ENCODE data around the gene TMEM38B.
"Not testable (repeated sequence)": the region's sequence is repeated elsewhere in the genome, so short reads cannot be mapped to it uniquely, and the experiment has no call there.

Gene TMEM38B

GRCh38 chr9:105716146-105716545 is 21.8 kb downstream of the TMEM38B start:
- no peak for TF ChIP-seq POLR2A (IDR thresholded peaks at IDR 0.05; ENCODE audit: low read depth, low read length)
- no peak for DNase-seq (ENCODE audit: insufficient read length, low spot score)
- peak; percentile 78 for FAIRE-seq

- no peak for DNase-seq (ENCODE audit: insufficient read length, low spot score)
- no peak for TF ChIP-seq POLR2A (IDR thresholded peaks at IDR 0.05; ENCODE audit: low read depth, low read length)
- FAIRE-seq = peak; percentile 48
Observed at GRCh38 chr9:105722099-105722498, 27.8 kb downstream of the TMEM38B start.

GRCh38 chr9:105725370-105725769 is 31.0 kb downstream of the TMEM38B start:
- TF ChIP-seq POLR2A (IDR thresholded peaks at IDR 0.05; ENCODE audit: low read depth, low read length) = no peak
- FAIRE-seq = peak; percentile 91
- DNase-seq (ENCODE audit: insufficient read length, low spot score) = no peak

GRCh38 chr9:105728230-105728629 is 33.9 kb downstream of the TMEM38B start:
- FAIRE-seq; DNase-seq (ENCODE audit: insufficient read length, low spot score): not testable (repeated sequence)

GRCh38 chr9:105731420-105731819 is 37.1 kb downstream of the TMEM38B start:
- FAIRE-seq = not testable (repeated sequence)

GRCh38 chr9:105735366-105735765 is 41.0 kb downstream of the TMEM38B start:
- no peak for TF ChIP-seq POLR2A (IDR thresholded peaks at IDR 0.05; ENCODE audit: low read depth, low read length)
- no peak for FAIRE-seq
- DNase-seq (ENCODE audit: insufficient read length, low spot score) = no peak

More at GRCh38 chr9:105731420-105731819, 37.1 kb downstream of the TMEM38B start:
- not testable (repeated sequence) for DNase-seq (ENCODE audit: insufficient read length, low spot score)

- no peak for TF ChIP-seq POLR2A (IDR thresholded peaks at IDR 0.05; ENCODE audit: low read depth, low read length)
- DNase-seq (ENCODE audit: insufficient read length, low spot score) = no peak
- no peak for FAIRE-seq
Observed at GRCh38 chr9:105737205-105737604, 42.9 kb downstream of the TMEM38B start.

GRCh38 chr9:105742088-105742487 is 47.7 kb downstream of the TMEM38B start:
- TF ChIP-seq POLR2A (IDR thresholded peaks at IDR 0.05; ENCODE audit: low read depth, low read length) = no peak
- FAIRE-seq (no peak), DNase-seq (ENCODE audit: insufficient read length, low spot score) (no peak)

- DNase-seq (ENCODE audit: insufficient read length, low spot score); FAIRE-seq: not testable (repeated sequence)
Observed at GRCh38 chr9:105747325-105747724, 53.0 kb downstream of the TMEM38B start.

- TF ChIP-seq POLR2A (IDR thresholded peaks at IDR 0.05; ENCODE audit: low read depth, low read length) = no peak
- FAIRE-seq (no peak), DNase-seq (ENCODE audit: insufficient read length, low spot score) (no peak)
Observed at GRCh38 chr9:105751761-105752160, 57.4 kb downstream of the TMEM38B start.

- TF ChIP-seq POLR2A (IDR thresholded peaks at IDR 0.05; ENCODE audit: low read depth, low read length) = no peak
- FAIRE-seq (peak; percentile 58), DNase-seq (ENCODE audit: insufficient read length, low spot score) (no peak)
Observed at GRCh38 chr9:105757496-105758251, 63.3 kb downstream of the TMEM38B start.

GRCh38 chr9:105760053-105760452 is 65.7 kb downstream of the TMEM38B start:
- DNase-seq (ENCODE audit: insufficient read length, low spot score) = no peak
- peak; percentile 77 for FAIRE-seq
- no peak for TF ChIP-seq POLR2A (IDR thresholded peaks at IDR 0.05; ENCODE audit: low read depth, low read length)

GRCh38 chr9:105782561-105783494 is 88.5 kb downstream of the TMEM38B start:
- DNase-seq (ENCODE audit: insufficient read length, low spot score) = not testable (repeated sequence)
- peak; percentile 36 for FAIRE-seq

- FAIRE-seq; DNase-seq (ENCODE audit: insufficient read length, low spot score): not testable (repeated sequence)
Observed at GRCh38 chr9:105783495-105783872, 89.1 kb downstream of the TMEM38B start.

- not testable (repeated sequence) for DNase-seq (ENCODE audit: insufficient read length, low spot score); FAIRE-seq
Observed at GRCh38 chr9:105786796-105787195, 92.5 kb downstream of the TMEM38B start.
